Astrocyte of the cerebellum (primary cell): Measurements from ENCODE around the gene RAB3C.

Experiments
- DNase-seq: peaks from one replicate; pipeline ENCODE4 v3.0.0-alpha.2; 2011; ENCODE audit warnings: low read depth
- H3K4me3 ChIP-seq: 2 replicates; pipeline ENCODE4 v1.5.1; 2011; ENCODE audit warnings: mild to moderate bottlenecking, low read depth, low read length, moderate library complexity
- in situ Hi-C: cut with HindIII; loops from 2 replicates; pipeline ENCODE4 v1.10.0; 2017; ENCODE audit warnings: low sequenced_read_pairs
- TF ChIP-seq, protein P1 (sequence below): IDR thresholded peaks from 2 replicates; pipeline ENCODE4 v1.5.1; 2012; ENCODE audit warnings: low read length, low read depth, moderate library complexity, mild to moderate bottlenecking; ENCODE audit errors: missing control alignments

The RAB3C gene

DNA sequence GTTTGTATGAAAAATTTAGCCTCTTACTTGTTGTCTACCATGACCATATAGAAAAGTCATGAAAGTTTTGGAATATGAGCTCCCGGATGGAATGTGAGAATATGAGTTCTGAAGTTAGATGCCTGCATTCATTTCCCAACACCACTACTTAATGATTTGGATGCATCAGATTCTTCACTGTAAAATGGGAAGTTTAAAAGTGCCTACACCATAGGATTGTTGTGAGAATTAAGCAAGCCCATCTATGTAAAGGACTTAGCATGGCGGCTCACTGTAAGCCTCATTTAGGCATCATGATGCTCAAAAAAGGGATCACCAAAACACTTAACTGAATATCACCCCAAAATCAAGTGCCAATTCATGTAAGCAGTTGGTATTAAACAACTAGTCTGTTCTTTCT lies 177.3 kb downstream of the RAB3C start:
- in situ Hi-C loops = no loop called here
- DNase-seq = no peak
- H3K4me3 ChIP-seq = no peak overlapping the region
- TF ChIP-seq, protein P1, sequence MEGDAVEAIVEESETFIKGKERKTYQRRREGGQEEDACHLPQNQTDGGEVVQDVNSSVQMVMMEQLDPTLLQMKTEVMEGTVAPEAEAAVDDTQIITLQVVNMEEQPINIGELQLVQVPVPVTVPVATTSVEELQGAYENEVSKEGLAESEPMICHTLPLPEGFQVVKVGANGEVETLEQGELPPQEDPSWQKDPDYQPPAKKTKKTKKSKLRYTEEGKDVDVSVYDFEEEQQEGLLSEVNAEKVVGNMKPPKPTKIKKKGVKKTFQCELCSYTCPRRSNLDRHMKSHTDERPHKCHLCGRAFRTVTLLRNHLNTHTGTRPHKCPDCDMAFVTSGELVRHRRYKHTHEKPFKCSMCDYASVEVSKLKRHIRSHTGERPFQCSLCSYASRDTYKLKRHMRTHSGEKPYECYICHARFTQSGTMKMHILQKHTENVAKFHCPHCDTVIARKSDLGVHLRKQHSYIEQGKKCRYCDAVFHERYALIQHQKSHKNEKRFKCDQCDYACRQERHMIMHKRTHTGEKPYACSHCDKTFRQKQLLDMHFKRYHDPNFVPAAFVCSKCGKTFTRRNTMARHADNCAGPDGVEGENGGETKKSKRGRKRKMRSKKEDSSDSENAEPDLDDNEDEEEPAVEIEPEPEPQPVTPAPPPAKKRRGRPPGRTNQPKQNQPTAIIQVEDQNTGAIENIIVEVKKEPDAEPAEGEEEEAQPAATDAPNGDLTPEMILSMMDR = no peak

DNA sequence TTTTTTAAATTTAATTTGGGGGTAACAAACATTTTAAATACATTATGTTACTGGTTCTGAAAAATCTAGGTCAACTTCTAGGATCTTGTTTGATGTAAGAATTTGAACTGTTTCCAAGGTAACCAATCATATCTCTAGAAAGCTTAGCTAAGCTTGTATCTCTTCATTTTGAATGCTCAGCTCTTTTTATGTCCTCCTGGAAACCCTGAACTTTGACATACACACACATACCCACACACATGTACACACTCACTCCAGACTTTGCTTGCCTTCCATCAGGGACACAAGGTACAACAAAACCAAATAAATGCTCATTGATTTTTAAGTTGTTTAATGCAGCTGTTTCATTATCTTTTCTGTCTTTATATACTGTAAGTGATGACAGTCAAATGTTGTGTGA lies 178.5 kb downstream of the RAB3C start:
- in situ Hi-C loops = no loop called here
- TF ChIP-seq, protein P1 = no peak
- DNase-seq = no peak

DNA sequence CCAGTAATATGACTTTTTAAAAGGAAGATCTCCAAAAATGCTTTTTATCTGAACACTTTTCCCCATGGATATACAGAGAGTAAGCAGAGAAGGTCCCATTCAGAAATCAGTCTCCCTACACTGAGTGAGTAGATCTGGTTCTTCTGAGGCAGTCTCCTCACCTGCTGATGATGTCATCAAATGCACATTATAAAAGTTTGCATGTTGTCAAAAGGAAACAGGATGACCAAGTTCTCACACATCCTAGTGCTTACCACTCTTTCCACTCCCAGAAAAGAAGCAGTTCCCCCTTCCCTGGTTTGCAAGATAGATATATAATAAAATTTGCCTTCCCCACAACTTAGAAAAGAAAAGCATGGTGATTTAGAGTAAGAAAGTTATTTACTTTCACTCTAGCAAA lies 180.5 kb downstream of the RAB3C start:
- TF ChIP-seq, protein P1 = no peak
- DNase-seq = no peak
- H3K4me3 ChIP-seq = no peak overlapping the region
- in situ Hi-C loops = no loop called here

More for the DNA sequence above, 178.5 kb downstream of the RAB3C start:
- H3K4me3 ChIP-seq = no peak overlapping the region

DNA sequence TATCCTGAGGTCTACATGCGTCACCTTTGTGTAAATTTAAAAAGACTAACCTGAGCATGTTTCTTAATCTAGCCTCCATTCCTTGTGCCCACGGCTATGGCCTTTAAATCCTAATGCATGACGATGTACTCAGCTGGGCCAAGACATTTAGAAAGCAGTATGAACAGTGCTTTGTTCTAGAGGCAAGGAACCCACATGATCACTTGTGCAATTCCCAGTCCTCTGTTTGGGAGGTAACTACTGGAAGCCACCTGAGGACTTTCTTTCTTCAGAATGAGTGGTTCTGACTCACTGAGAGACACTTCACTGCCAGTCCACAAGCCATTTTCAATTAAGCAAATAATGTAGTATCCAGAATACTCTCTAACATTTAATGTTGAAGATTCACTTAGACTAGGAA lies 181.3 kb downstream of the RAB3C start:
- no peak for DNase-seq
- TF ChIP-seq, protein P1 = no peak
- H3K4me3 ChIP-seq = no peak overlapping the region
- in situ Hi-C loops = no loop called here

DNA sequence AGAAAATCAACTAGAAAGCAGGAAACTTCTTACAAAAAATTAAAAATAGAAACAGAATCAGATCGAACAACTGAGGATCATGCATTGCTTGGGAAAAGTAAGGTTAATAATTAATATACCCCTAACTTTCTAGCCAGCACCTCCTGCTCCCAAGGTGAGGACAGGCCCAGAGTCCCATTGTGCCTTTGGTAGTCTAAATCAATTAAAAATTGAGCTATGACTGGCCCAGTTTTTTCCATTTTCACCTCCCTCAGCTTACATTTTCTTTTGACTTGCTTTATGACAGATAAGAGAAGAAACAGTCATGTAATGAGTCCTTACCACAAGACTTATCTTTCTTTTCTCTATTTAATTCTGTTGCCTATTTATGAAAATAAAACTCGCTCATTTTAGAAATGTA lies 182.2 kb downstream of the RAB3C start:
- in situ Hi-C loops = no loop called here
- TF ChIP-seq, protein P1 = no peak
- no peak overlapping the region for H3K4me3 ChIP-seq
- DNase-seq = no peak

DNA sequence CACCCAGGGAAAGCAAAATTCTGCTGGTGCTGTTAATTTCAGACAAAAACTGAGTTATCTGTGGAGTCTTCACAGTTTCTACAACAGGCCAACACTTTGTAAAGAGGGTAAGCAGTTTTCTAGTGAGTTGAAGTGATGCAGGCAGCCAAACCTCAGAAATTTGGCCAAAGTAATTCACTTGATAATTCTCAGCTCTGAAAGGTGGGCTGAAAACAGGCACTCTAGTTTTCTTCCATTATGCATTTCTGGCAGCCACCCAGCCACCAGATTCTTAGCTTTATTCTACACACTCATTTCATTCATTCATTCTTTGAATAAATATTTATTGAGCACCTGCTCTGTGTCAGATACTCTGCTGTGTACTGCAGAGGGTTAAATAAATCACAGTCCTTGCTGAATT lies 184.2 kb downstream of the RAB3C start:
- no peak for DNase-seq
- in situ Hi-C loops = no loop called here
- H3K4me3 ChIP-seq = no peak overlapping the region
- TF ChIP-seq, protein P1 = no peak

DNA sequence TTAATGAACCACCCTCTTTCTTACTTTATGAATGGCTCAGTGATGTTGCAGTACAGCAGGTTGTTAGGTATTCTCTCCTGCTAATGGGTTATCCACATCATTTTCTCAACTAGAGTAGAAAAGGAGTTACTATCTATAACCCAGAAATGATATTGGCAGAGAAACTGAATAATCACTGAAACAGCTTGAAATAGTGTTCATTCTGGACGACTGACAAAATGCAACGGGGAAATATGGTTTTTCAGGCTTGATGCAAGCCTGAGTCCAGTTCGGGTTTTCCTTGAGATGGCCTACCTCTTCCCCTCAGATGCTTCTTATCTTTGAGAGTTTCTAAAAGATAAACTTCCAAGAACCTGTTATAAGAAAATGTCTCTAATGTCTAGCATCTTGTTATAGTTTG lies 187.3 kb downstream of the RAB3C start:
- DNase-seq = no peak
- H3K4me3 ChIP-seq = no peak overlapping the region
- TF ChIP-seq, protein P1 = no peak
- in situ Hi-C loops = no loop called here
